Peyer's patch (tissue), 4 donors: Measurements from ENCODE around the gene SUPT4H1.

ENCODE experiments used
- CTCF ChIP-seq, 6 experiments: fragments of 450-650 bp in 4 of 6; fragments of 200-600 bp in 2 of 6; sonication (generic) in 1 of 6; IDR thresholded peaks; one replicate each; pipeline ENCODE4 v1.5.1; 2017 to 2019; ENCODE audit warnings: antibody characterized with exemption in 6 of 6, mild to moderate bottlenecking in 3 of 6, moderate library complexity in 1 of 6
- POLR2A ChIP-seq, 2 donors: fragments of 450-650 bp; IDR thresholded peaks; one replicate each; pipeline ENCODE4 v1.5.1; 2017; ENCODE audit warnings: antibody characterized with exemption in 2 of 2, mild to moderate bottlenecking in 2 of 2, moderate library complexity in 2 of 2

- TF ChIP-seq CTCF (IDR thresholded peaks at IDR 0.05) (no peak), POLR2A (IDR thresholded peaks at IDR 0.05) (no peak)
Measured at GRCh38 chr17:58373003-58373402, 21.0 kb upstream of the SUPT4H1 start.
